Osteoblast (primary cell): ENCODE results near the gene IRF8. TPM values are rescaled to one million over a fixed set of nuclear protein-coding genes. Genes with fewer than 3 reads are reported as not detected.

Source experiments
- DNase-seq: peaks from one replicate; pipeline ENCODE4 v3.0.0; 2011; ENCODE audit warnings: low spot score, mixed read lengths; ENCODE audit not compliant: insufficient read length; ENCODE audit errors: missing footprints
- H2AFZ ChIP-seq: 2 replicates; pipeline ENCODE4 v1.6.0; 2011; ENCODE audit warnings: mild to moderate bottlenecking, low read length
- H3K27ac ChIP-seq: 2 replicates; pipeline ENCODE4 v1.5.1; 2011; ENCODE audit warnings: mild to moderate bottlenecking, low read depth, low read length, moderate library complexity
- H3K27me3 ChIP-seq: 2 replicates; pipeline ENCODE4 v1.6.0; 2012; ENCODE audit warnings: mild to moderate bottlenecking, control low read depth, inconsistent platforms, low read length, moderate library complexity; ENCODE audit not compliant: insufficient read depth
- H3K36me3 ChIP-seq: 2 replicates; pipeline ENCODE4 v1.5.1; 2011; ENCODE audit warnings: mild to moderate bottlenecking, low read length, control low read depth, moderate library complexity; ENCODE audit not compliant: insufficient read depth
- H3K4me1 ChIP-seq: 2 replicates; pipeline ENCODE4 v1.5.1; 2011; ENCODE audit warnings: mild to moderate bottlenecking, low read length, control low read depth, moderate library complexity; ENCODE audit not compliant: insufficient read depth
- H3K4me2 ChIP-seq: 2 replicates; pipeline ENCODE4 v1.6.0; 2011; ENCODE audit warnings: mild to moderate bottlenecking, low read length; ENCODE audit not compliant: insufficient read depth
- H3K4me3 ChIP-seq: fragments of 200-600 bp; sonication (generic); 3 replicates; pipeline ENCODE4 v1.5.1; 2012; ENCODE audit warnings: mild to moderate bottlenecking, low read length, inconsistent platforms; ENCODE audit not compliant: insufficient read depth
- H3K79me2 ChIP-seq: 2 replicates; pipeline ENCODE4 v1.6.0; 2012; ENCODE audit warnings: mild to moderate bottlenecking, low read length, control low read depth, inconsistent platforms; ENCODE audit not compliant: insufficient read depth
- H3K9me3 ChIP-seq: 2 replicates; pipeline ENCODE4 v1.5.1; 2011; ENCODE audit warnings: low read depth, low read length, control low read depth
- H4K20me1 ChIP-seq: 2 replicates; pipeline ENCODE4 v1.6.0; 2012; ENCODE audit warnings: mild to moderate bottlenecking, low read length, control low read depth; ENCODE audit not compliant: insufficient read depth
- total RNA-seq: library from RNA; depleted of rRNA; stranded (reverse); fragments of >200 nt; gene quantifications from 2 replicates; pipeline ENCODE4 v1.2.3, GENCODE V29; 2012
- TF ChIP-seq, protein P1 (sequence below): IDR thresholded peaks from 2 replicates; pipeline ENCODE4 v1.5.1; 2011; ENCODE audit warnings: mild to moderate bottlenecking, low read depth, low read length, moderate library complexity; ENCODE audit errors: extremely low read depth

The IRF8 gene
- total RNA-seq, 1 donor, result 0.36 TPM

DNA sequence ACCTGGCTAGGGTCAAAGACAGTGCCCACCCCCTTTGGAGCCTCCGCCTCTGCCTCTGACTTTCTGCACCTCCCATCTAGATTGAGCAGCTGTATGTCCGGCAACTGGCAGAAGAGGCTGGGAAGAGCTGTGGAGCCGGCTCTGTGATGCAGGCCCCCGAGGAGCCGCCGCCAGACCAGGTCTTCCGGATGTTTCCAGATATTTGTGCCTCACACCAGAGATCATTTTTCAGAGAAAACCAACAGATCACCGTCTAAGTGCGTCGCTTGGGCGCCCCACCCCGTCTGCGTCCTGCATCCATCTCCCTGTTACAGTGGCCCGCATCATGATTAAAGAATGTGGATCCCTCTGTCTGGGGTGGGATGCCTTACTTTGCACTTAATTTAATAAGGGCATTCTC lies 22.1 kb downstream of the IRF8 start:
- TF ChIP-seq, protein P1, sequence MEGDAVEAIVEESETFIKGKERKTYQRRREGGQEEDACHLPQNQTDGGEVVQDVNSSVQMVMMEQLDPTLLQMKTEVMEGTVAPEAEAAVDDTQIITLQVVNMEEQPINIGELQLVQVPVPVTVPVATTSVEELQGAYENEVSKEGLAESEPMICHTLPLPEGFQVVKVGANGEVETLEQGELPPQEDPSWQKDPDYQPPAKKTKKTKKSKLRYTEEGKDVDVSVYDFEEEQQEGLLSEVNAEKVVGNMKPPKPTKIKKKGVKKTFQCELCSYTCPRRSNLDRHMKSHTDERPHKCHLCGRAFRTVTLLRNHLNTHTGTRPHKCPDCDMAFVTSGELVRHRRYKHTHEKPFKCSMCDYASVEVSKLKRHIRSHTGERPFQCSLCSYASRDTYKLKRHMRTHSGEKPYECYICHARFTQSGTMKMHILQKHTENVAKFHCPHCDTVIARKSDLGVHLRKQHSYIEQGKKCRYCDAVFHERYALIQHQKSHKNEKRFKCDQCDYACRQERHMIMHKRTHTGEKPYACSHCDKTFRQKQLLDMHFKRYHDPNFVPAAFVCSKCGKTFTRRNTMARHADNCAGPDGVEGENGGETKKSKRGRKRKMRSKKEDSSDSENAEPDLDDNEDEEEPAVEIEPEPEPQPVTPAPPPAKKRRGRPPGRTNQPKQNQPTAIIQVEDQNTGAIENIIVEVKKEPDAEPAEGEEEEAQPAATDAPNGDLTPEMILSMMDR, result no peak

DNA sequence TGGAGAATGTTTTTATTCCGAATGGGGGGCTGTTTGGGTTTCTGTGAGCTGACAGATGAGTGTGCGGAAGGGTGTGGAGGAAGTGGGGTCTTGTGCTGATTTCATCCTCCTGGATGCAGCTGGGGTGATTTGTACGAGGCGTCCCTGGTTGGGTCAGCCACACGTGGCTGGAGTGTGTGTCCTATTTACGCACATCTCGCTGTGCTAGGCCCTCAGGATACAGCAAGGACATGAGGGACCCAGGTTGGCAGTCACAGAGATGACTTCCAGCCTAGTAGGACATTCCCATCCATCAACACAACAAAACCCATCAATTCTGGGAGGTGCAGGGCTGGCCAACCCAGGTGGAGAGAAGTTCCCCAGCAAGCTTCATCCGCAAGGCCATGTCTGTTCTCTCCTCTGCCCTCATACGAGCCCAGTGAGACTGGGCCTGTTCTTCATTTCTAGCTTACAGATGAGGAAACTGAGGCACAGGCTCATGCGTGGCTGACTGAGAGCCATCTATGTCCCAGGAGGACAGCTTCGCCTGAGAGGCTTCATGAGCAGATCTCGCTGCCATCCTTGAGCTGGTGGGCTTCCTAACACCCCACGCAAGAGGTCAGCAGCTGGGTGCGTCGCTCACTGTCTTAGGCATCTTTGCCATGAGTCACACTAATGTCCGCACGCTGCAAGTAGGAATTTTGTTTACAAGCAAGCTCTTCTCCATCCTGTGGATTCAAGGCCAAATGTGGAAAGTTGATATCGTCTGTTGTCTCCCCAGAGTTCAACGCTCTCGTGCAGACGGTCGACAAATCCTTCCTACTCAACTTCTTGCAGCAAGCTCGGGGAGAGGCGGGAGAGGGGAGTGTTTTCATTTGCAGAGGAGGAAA lies 24.4 kb downstream of the IRF8 start:
- no peak for DNase-seq
- Histone ChIP-seq H3K36me3 (no peaks in the 10 kb centered on the region), H3K4me2 (no peak overlapping the region), H3K27ac (no peak overlapping the region), H2AFZ (no peak overlapping the region), H3K79me2 (no peaks in the 10 kb centered on the region), H4K20me1 (no peaks in the 10 kb centered on the region), H3K27me3 (peaks cover 21% of the 10 kb centered on the region), H3K9me3 (no peaks in the 10 kb centered on the region), H3K4me3 (no peak overlapping the region), H3K4me1 (no peaks in the 10 kb centered on the region)
- TF ChIP-seq, protein P1, result no peak

More for the DNA sequence above, 22.1 kb downstream of the IRF8 start:
- DNase-seq, result no peak
- Histone ChIP-seq H3K27me3 (peaks cover 12% of the 10 kb centered on the region), H2AFZ (no peak overlapping the region), H3K4me3 (no peak overlapping the region), H3K36me3 (no peaks in the 10 kb centered on the region), H3K4me2 (no peak overlapping the region), H3K27ac (no peak overlapping the region), H4K20me1 (no peaks in the 10 kb centered on the region), H3K4me1 (no peaks in the 10 kb centered on the region), H3K9me3 (no peaks in the 10 kb centered on the region), H3K79me2 (no peaks in the 10 kb centered on the region)

DNA sequence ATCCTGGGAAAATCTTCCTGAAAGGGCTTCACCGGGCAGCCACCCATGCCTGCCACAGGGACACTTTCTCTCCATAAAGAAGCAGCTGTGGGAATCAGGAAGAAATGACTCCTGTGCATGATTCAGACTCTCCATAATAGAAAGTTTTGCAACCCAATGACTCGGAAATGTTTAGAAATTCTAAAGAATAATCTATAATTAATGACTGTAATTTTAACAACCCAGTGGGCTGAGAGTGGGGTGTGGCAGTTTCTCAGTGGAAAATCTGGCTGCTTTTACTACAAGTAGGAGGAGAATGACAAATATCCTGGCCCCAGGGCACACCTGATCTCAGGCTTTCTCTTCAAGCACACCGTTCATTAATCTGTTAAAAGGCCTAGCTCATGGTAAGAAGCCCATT lies 25.7 kb downstream of the IRF8 start:
- DNase-seq, result peak; percentile 19
- no peaks in the 10 kb centered on the region for H3K79me2 ChIP-seq

DNA sequence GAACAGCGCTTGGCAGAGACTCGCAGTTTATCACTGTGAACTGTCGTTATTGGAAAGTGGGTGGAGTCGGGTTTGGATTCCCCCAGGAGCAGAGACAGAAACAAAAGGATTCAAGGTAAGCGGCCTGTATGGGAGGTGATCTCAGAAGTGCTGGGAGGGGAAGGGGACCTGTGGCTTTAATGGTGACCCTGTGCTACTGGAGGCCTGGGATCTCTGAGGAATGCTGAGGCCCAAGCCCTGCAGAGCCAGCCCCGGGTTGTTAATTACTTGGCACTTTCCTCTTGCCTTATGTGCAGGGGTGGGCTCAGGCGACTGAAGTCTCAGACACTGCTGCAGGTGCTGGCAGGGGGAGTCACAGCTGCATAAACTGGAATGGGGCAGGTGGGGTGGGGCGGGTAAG lies 27.4 kb downstream of the IRF8 start:
- H2AFZ ChIP-seq, result no peak overlapping the region
- no peaks in the 10 kb centered on the region for H3K4me1 ChIP-seq
- H3K79me2 ChIP-seq, result no peaks in the 10 kb centered on the region
- no peak for DNase-seq
- H3K27ac ChIP-seq, result no peak overlapping the region
- H3K4me3 ChIP-seq, result no peak overlapping the region
- H3K9me3 ChIP-seq, result no peaks in the 10 kb centered on the region
- H3K27me3 ChIP-seq, result peaks cover 24% of the 10 kb centered on the region
- H4K20me1 ChIP-seq, result no peaks in the 10 kb centered on the region
- H3K36me3 ChIP-seq, result no peaks in the 10 kb centered on the region
- H3K4me2 ChIP-seq, result no peak overlapping the region
- TF ChIP-seq, protein P1, result no peak

More for the DNA sequence above, 25.7 kb downstream of the IRF8 start:
- TF ChIP-seq, protein P1, result no peak
- no peaks in the 10 kb centered on the region for H3K4me1 ChIP-seq
- no peaks in the 10 kb centered on the region for H4K20me1 ChIP-seq
- peaks cover 24% of the 10 kb centered on the region for H3K27me3 ChIP-seq
- no peak overlapping the region for H2AFZ ChIP-seq
- H3K4me3 ChIP-seq, result no peak overlapping the region
- no peak overlapping the region for H3K4me2 ChIP-seq
- H3K9me3 ChIP-seq, result no peaks in the 10 kb centered on the region
- H3K27ac ChIP-seq, result no peak overlapping the region
- no peaks in the 10 kb centered on the region for H3K36me3 ChIP-seq
